Prostate gland (tissue), 2 donors: ENCODE data around the gene ABHD16A.

ENCODE experiments used
- POLR2AphosphoS5 ChIP-seq: sonication (generic); formaldehyde crosslinking; IDR thresholded peaks from one replicate; pipeline ENCODE4 v1.6.1; 2017; ENCODE audit warnings: antibody characterized with exemption
- TF ChIP-seq, protein P1 (sequence below), 4 experiments: fragments of 200-600 bp in 2 of 4; fragments of 450-650 bp in 2 of 4; sonication (generic) in 2 of 4; IDR thresholded peaks; 1 replicate in 3 of 4; 2 replicates in 1 of 4; pipeline ENCODE4 v1.5.1; 2016 to 2019; ENCODE audit warnings: antibody characterized with exemption in 4 of 4, mild to moderate bottlenecking in 2 of 4, moderate library complexity in 2 of 4

DNA sequence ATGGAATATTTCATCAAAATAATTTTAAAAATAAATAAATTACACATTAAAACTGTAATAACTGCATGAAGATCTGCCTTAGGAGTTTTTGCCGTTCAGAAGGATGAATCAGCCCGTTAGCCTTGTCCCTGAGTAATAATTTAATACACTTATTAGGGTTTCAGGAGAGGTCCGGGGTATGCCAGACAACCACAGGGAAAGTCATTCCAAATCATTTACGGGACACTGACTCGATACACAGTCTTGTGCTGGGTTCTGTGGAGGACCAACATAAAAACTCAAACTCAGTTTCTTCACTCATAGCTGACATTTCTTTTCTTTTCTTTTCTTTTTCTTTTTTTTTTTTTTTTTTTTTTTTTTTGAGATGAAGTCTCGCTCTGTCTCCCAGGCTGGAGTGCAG is 2.8 kb upstream of the ABHD16A start:
- TF ChIP-seq, protein P1, sequence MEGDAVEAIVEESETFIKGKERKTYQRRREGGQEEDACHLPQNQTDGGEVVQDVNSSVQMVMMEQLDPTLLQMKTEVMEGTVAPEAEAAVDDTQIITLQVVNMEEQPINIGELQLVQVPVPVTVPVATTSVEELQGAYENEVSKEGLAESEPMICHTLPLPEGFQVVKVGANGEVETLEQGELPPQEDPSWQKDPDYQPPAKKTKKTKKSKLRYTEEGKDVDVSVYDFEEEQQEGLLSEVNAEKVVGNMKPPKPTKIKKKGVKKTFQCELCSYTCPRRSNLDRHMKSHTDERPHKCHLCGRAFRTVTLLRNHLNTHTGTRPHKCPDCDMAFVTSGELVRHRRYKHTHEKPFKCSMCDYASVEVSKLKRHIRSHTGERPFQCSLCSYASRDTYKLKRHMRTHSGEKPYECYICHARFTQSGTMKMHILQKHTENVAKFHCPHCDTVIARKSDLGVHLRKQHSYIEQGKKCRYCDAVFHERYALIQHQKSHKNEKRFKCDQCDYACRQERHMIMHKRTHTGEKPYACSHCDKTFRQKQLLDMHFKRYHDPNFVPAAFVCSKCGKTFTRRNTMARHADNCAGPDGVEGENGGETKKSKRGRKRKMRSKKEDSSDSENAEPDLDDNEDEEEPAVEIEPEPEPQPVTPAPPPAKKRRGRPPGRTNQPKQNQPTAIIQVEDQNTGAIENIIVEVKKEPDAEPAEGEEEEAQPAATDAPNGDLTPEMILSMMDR (IDR thresholded peaks at IDR 0.05) = no peak
- TF ChIP-seq POLR2AphosphoS5 = no peak
